ENCODE data around the gene WWOX.

- no peak for TF ChIP-seq POLR2A (IDR thresholded peaks at IDR 0.05; ENCODE audit: low read length)
- TF ChIP-seq GATA1 (IDR thresholded peaks at IDR 0.05; ENCODE audit: low read depth, low read length), result no peak
Observed at GRCh38 chr16:78057803-78058564, 41.5 kb upstream of the WWOX start.
